ENCODE measurements around the gene ZNF672. TPM values are rescaled to one million over a fixed set of nuclear protein-coding genes. Genes with fewer than 3 reads are reported as not detected.
A peak's percentile ranks its signal among the peaks of the same experiment; 100 is the strongest.

Gene ZNF672
- total RNA-seq, 1 experiment from 2014 or later: 27.6 TPM

GRCh38 chr1:248860007-248860406 is 22.0 kb downstream of the ZNF672 start:
- Histone ChIP-seq H3K36me3 (ENCODE audit: control insufficient read depth in 1 of 2, insufficient read depth in 2 of 2, low read length in 2 of 2) (peaks cover 0 to 10% of the 10 kb centered on the region in 2 experiments; a peak in 1 of 4 replicates), H3K4me2 (ENCODE audit: low read length) (peak overlapping the region; percentile 72), H4K20me1 (ENCODE audit: insufficient read depth) (no peaks in the 10 kb centered on the region), H3K27ac (ENCODE audit: low read depth, low read length) (peak overlapping the region; percentile 79; the same call in 1 of the 2 replicates), H2AFZ (ENCODE audit: low read depth, low read length, poor library complexity, severe bottlenecking) (no peak overlapping the region), H3K27me3 (ENCODE audit: insufficient read depth, low read length) (no peaks in the 10 kb centered on the region), H3K9me2 (ENCODE audit: insufficient read depth) (no peaks in the 10 kb centered on the region), H3K4me1 (ENCODE audit: control insufficient read depth in 1 of 2, insufficient read depth in 2 of 2, low read length in 2 of 2) (peaks cover 12 to 41% of the 10 kb centered on the region in 2 experiments), H3K9me3 (ENCODE audit: control insufficient read depth in 1 of 2, insufficient read depth in 1 of 2, low read depth in 1 of 2, low read length in 2 of 2) (no peaks in the 10 kb centered on the region), H3K79me2 (ENCODE audit: insufficient read depth, low read length) (peaks cover 30% of the 10 kb centered on the region; the same call in 1 of the 2 replicates), H3K9ac (ENCODE audit: low read length) (peak overlapping the region; percentile 92; the same call in 1 of the 2 replicates), H3K4me3 (replicated peaks in 1 of 2; ENCODE audit: low read depth in 1 of 2, low read length in 2 of 2) (peak overlapping the region; percentile 66 to 83)
- ChIA-PET CTCF (no interaction called here), RAD21 (ENCODE audit: low non-redundant PET in 1 of 2, low total read pairs in 2 of 2, uncharacterized antibody in 2 of 2, unreplicated experiment in 2 of 2) (no interaction called here), POLR2A (interaction anchor here (2.2 to 2.8 kb wide), 2 partner anchors 13 to 22 kb away, joined by 11 to 44 read pairs; partner anchors contain the start of gene ZNF672)
- TF ChIP-seq EZH2 (IDR thresholded peaks at IDR 0.05) (no peak), ZFX (IDR thresholded peaks at IDR 0.05) (no peak), POLR2AphosphoS5 (IDR thresholded peaks at IDR 0.05; ENCODE audit: low read depth, low read length) (no peak), JUND (IDR thresholded peaks at IDR 0.05) (no peak), FOSL1 (IDR thresholded peaks at IDR 0.05; ENCODE audit: low read depth) (no peak), ATF3 (IDR thresholded peaks at IDR 0.05) (no peak), SIN3A (IDR thresholded peaks at IDR 0.05; ENCODE audit: low read depth) (no peak), ZBTB33 (IDR thresholded peaks at IDR 0.05; ENCODE audit: extremely low read depth, insufficient replicate concordance, low read length) (no peak), CTCF (IDR thresholded peaks at IDR 0.05 in 2 of 3, conservative IDR thresholded peaks at IDR 0.05 in 1 of 3; ENCODE audit: borderline replicate concordance in 1 of 3, insufficient read depth in 1 of 3, low read depth in 2 of 3, low read length in 2 of 3) (no peak), ZNF274 (IDR thresholded peaks at IDR 0.05; ENCODE audit: low read depth, low read length) (no peak), SRF (IDR thresholded peaks at IDR 0.05; ENCODE audit: low read depth) (no peak), YY1 (IDR thresholded peaks at IDR 0.05; ENCODE audit: extremely low read depth, insufficient replicate concordance, low read depth, low read length) (no peak), EGR1 (IDR thresholded peaks at IDR 0.05; ENCODE audit: low read depth) (no peak), SP1 (IDR thresholded peaks at IDR 0.05; ENCODE audit: low read depth) (no peak), TCF7L2 (IDR thresholded peaks at IDR 0.05; ENCODE audit: borderline replicate concordance, extremely low read depth, insufficient read depth, insufficient read length) (no peak), MAX (IDR thresholded peaks at IDR 0.05) (no peak)
- no TSS peak for BruUV-seq (replicated peaks)
- DNase-seq (ENCODE audit: low read depth, low spot score) (no peak), ATAC-seq (no peak)
- intact Hi-C loops (cut with micrococcal nuclease): no loop called here
